ENCODE results near the gene EDAR.

Gene EDAR

GRCh38 chr2:108988796-108989713, at the start of gene EDAR:
TSS of gene EDAR (minus strand) at chr2:108989220. CDS start at chr2:108931014, 58,206 bp downstream.
- peak; percentile 76 for DNase-seq (ENCODE audit: low spot score)

- no peak for DNase-seq (ENCODE audit: low spot score)
Observed at GRCh38 chr2:109033171-109033570, 44.2 kb upstream of the EDAR start.

DNA sequence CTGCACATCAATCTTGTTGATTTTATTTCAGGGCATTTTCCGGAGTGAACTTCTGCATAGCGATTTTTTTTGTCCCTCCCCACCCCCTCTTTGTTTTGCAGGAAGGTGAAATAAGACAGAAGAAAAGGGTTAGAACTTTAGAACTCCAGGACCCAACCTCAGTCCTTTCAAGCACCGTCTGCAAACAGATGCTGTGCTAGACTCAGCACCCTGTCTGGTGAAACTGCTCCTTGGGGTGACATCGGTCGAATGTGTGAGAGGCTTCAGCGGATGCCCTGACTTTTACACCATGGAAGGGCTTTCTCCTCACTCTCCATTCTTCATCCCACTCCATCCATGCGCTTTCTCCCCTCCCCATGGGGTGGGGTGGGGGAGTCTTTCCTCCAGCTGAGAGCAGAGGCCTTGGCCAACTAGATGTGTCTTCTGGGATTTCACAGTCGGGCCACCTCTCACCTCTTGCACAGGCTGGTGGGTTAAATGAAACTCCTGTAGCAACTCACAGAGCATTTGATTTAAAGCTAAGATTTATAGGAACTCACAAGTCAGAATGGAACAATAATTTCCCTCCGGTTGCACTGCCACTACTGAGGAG, 43.3 kb upstream of the EDAR start:
- DNase-seq (ENCODE audit: low spot score), result no peak

DNA sequence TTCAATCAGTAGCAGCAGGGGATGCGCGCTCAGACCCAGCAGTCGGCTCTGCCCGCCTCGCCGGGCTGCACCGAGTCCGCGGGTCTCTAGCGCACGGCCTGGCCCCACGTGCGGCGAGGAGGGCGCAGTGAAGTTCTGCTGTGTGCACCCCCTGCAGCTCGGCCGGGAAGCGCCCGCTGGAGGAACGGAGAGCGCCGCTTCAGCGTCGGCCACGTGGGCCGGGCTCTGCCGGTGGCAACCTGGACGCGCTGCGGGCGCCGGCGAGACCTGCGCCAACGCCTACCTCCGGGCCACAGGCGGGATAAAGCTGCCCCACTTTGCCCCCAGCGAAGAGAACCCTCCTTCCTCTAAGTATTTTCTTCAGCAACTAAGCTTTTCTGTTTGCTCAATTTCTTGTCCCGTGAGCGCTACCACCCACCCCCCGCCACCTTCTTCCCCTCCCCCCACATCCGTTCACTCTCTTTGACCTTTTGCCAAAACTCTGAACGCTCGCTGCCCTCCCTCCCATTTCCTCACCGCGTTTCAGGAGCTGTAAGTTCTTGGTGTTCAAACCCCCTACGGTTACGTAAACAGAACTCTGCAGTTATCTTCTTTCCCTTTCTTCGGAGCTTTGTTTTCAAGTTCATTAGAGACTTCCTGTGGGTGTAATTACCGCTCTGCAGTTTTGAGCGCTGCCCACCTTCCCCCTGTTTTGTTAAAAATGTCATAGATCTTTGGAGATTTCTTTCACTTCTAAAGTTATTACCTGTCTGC, 42.6 kb upstream of the EDAR start:
- no peak for DNase-seq (ENCODE audit: low spot score)

GRCh38 chr2:109030870-109031475, 42.0 kb upstream of the EDAR start:
- no peak for DNase-seq (ENCODE audit: low spot score)

DNA sequence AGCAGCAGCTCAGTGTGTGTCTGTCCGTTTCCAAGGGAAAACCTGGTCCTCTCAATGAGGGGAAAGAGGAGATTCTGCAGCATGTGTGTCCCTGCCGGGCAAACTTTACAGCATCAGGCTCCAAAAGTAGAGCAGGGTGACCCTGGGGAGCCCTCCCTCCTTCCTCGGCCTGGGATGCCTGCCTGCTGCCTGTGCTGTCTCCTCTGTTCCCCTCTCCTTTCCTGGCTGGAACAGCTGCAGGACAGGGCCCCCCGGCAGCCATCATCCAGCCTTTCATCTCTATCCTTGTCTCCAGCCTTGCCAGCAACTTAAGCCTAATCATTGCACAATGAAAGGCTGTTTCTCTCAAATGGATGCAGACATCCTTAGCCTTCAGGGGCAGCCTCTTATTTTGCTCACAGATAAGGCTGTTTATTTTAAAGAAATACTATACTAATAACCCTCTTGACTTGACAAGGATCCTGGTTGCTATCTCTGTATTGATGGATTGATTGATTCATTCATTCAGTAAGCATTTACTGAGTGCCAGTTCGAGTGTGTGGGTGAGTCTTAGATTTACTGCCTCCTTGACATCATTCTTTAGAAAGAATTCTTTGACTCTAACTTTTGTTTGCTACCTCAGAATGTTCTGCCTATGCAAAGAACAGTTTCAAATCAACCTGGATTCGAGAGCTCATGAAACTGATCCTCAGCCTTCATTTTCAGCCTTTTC, 40.6 kb upstream of the EDAR start:
- no peak for DNase-seq (ENCODE audit: low spot score)

GRCh38 chr2:109028738-109029489, 39.9 kb upstream of the EDAR start:
- DNase-seq (ENCODE audit: low spot score), result no peak

DNA sequence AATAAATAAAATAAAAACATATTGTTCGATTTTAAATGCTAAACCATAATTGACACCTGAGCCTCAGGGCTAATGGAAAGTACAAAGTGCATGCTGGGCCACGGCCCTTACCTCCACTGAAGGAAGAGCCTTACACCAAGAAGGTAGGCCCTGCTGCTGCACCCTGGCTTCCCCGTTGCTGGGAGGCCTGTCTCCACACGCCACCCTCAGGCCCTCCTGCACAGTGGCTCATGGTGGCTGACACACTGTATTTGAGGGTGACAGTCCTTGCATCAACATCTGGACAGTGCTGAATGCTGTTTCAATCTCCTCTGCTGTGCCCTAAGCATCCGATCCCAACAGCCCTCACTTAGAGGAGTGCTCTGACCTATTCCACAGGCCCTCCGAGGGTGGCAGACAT, 39.3 kb upstream of the EDAR start:
- DNase-seq (ENCODE audit: low spot score), result no peak

GRCh38 chr2:109027702-109028101, 38.7 kb upstream of the EDAR start:
- no peak for DNase-seq (ENCODE audit: low spot score)

DNA sequence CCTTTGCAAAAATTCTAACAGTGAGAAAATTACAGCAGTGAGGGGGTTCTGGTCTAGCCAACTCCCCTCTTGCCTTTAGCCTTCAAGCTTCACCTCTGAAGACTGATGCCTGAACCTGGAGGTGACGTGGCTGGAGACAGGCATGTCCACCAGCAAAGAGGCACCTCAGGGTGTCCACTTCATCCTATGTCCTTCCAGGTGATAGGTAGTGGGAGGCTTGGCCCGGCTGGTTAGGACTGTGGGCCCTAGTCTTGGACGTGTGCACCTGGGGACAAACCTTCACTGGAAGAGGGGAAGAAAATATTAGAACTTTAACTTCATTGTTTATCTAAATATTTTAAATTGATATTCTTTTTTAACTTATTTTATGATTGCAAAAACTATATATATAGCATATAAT, 35.5 kb upstream of the EDAR start:
- DNase-seq (ENCODE audit: low spot score), result no peak

- no peak for DNase-seq (ENCODE audit: low spot score)
Observed at GRCh38 chr2:109021895-109022300, 32.9 kb upstream of the EDAR start.

DNA sequence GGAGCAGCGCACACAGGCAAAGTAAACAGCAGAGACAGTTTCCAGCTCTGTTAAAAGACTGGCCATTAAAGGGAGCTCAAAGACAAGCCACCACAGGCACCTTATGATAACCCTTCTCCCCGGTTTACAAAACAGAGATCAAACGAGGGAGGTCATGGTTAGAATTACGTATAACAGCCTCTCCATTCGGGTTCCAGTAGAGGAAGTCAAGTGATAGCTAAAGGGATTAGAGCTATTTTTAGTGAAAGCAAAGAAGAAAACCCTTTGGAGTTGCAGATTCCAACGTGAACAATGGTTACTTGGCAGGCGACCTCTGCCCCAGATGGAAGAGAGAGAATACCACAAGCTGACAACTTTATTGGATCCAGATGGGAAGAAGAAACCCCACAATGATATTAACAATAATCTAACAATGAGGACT, 31.2 kb upstream of the EDAR start:
- peak; percentile 48 for DNase-seq (ENCODE audit: low spot score)

DNA sequence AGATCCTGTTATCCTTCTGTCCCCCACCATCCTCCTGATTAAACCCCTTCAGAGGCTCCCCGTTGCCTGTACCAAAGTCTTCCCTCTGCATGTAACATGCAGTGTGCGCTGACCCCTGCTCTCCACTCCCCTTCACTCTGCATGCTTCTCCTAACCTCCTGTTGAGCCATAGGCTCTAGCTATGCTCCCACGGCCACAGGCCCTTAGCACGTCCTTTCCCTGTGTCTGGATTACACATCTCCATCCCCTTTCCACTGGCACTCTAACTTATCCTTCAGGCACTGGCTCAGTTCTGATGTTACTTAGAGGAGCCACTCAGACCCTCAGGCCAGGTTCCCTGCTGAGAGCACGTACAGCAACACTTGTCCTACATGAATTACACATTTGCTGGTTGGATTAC, 29.4 kb upstream of the EDAR start:
- DNase-seq (ENCODE audit: low spot score), result no peak

DNA sequence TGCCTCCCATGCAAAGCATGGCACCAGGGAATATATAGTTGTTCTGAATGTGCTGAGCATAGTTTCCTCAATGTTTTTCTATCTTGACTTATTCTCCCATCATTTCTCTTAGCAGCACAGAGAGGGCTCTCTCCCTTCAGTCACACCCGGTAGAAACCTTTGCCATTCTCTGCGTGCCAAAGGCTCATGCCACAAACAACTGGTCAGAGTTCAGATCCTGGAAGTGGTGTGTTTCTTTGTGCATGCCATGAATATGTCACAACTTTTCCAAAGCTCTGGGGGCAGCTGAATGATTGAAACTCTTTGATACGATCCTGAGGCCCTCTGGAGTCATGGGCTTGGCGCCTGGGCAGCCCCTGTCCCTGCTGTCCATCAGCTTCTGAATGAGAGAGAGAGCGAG, 28.0 kb upstream of the EDAR start:
- no peak for DNase-seq (ENCODE audit: low spot score)

- no peak for DNase-seq (ENCODE audit: low spot score)
Observed at GRCh38 chr2:109016376-109016775, 27.4 kb upstream of the EDAR start.

- DNase-seq (ENCODE audit: low spot score), result no peak
Observed at GRCh38 chr2:109014476-109014875, 25.5 kb upstream of the EDAR start.

DNA sequence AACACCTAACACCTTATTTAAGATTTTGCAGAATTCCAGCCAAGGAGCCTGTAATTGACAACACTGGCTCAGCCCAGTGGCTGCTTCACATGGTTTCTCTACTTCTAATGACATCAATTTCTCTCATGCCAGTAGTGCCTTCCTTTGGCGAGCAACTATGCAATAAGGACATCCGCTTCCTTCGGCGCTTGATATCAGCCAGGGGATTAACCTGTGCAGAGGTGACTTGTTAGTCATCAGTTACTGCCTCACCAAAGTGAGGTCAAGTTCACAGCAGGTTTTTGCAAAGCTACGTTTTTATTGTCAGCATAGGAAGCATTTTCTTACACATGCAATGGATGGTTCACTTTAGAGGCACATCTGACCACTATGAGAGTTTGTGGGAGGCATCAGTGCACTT, 24.0 kb upstream of the EDAR start:
- DNase-seq (ENCODE audit: low spot score), result no peak

- no peak for DNase-seq (ENCODE audit: low spot score)
Observed at GRCh38 chr2:109009920-109010610, 21.0 kb upstream of the EDAR start.

- DNase-seq (ENCODE audit: low spot score), result no peak
Observed at GRCh38 chr2:109006971-109007370, 18.0 kb upstream of the EDAR start.

DNA sequence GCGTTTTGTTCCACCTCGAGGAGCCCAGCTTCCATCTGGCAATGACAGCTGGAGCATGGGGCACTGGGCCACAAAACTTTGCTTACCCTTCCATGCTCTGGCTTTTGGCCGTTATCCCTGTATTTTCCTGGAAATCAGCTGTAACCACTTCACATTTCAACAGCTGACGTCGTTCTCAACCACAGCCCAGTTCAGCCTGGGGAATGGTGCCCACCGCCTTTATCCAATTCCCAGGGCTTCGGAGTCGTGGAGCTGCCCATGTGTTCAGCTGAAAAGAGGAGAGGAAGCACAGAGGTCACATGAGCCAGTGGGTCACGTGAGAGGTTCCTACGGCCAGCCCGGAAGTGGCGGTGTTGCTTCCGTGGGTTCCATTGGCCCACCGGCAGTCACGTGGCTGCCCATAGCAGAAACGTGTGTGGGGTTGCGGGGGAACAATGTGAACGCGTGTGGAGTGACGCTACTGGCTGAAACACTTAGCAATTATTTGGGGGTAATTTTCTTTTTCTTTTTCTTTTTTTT, 16.7 kb upstream of the EDAR start:
- no peak for DNase-seq (ENCODE audit: low spot score)
